ENCODE data around the gene ATP6AP1. TPM values are rescaled to one million over a fixed set of nuclear protein-coding genes. Genes with fewer than 3 reads are reported as not detected.
"Not testable (repeated sequence)": the region's sequence is repeated elsewhere in the genome, so short reads cannot be mapped to it uniquely, and the experiment has no call there.

The ATP6AP1 gene
- total and polyA plus RNA-seq, 2 donors (not counting 1 experiment from before 2014, with no cell fraction given) = 59.8 to 89.7 TPM

- Histone ChIP-seq H3K27me3 (ENCODE audit: control insufficient read depth, insufficient read depth, low read length) (no peaks in the 10 kb centered on the region), H3K9me3 (ENCODE audit: control insufficient read depth, insufficient read depth, low read depth, low read length) (no peaks in the 10 kb centered on the region), H4K20me1 (ENCODE audit: control insufficient read depth, extremely low read depth, insufficient read depth, low read length) (no peaks in the 10 kb centered on the region), H3K4me3 (replicated peaks in 1 of 4; ENCODE audit: control extremely low read depth in 1 of 4, insufficient read depth in 1 of 4, low read depth in 3 of 4, low read length in 4 of 4) (no peak overlapping the region), H3K79me2 (ENCODE audit: control insufficient read depth, insufficient read depth, low read length) (peaks cover 16% of the 10 kb centered on the region), H3K4me1 (ENCODE audit: control insufficient read depth, extremely low read depth, insufficient read depth, low read length) (peaks cover 5% of the 10 kb centered on the region), H3K27ac (ENCODE audit: insufficient read depth, low read length) (no peak overlapping the region), H3K36me3 (ENCODE audit: control insufficient read depth, insufficient read depth, low read length) (peaks cover 3% of the 10 kb centered on the region), H3K9ac (ENCODE audit: insufficient read depth, low read length) (no peak overlapping the region), H3K4me2 (ENCODE audit: extremely low read depth, insufficient read depth, low read length) (no peak overlapping the region), H2AFZ (ENCODE audit: low read length) (no peak overlapping the region)
- peak in 1 of 2 donors; percentile 14 for DNase-seq (ENCODE audit: low read depth in 2 of 2)
- TF ChIP-seq EZH2 (IDR thresholded peaks at IDR 0.05; ENCODE audit: low read length, missing control alignments) (no peak), CTCF (conservative IDR thresholded peaks at IDR 0.05 in 1 of 2, IDR thresholded peaks at IDR 0.05 in 1 of 2; ENCODE audit: low read depth in 1 of 2, low read length in 2 of 2) (peak; percentile 28 to 50)
Measured at GRCh38 chrX:154384284-154384892, 44.1 kb upstream of the ATP6AP1 start.

GRCh38 chrX:154388094-154388493, 40.4 kb upstream of the ATP6AP1 start:
- H3K27ac ChIP-seq (ENCODE audit: insufficient read depth, low read length); H3K36me3 ChIP-seq (ENCODE audit: control insufficient read depth, insufficient read depth, low read length); H3K9me3 ChIP-seq (ENCODE audit: control insufficient read depth, insufficient read depth, low read depth, low read length); H3K4me3 ChIP-seq (replicated peaks in 1 of 4; ENCODE audit: control extremely low read depth in 1 of 4, insufficient read depth in 1 of 4, low read depth in 3 of 4, low read length in 4 of 4); H3K4me2 ChIP-seq (ENCODE audit: extremely low read depth, insufficient read depth, low read length); H3K4me1 ChIP-seq (ENCODE audit: control insufficient read depth, extremely low read depth, insufficient read depth, low read length); DNase-seq (ENCODE audit: low read depth in 2 of 2); H3K9ac ChIP-seq (ENCODE audit: insufficient read depth, low read length); H4K20me1 ChIP-seq (ENCODE audit: control insufficient read depth, extremely low read depth, insufficient read depth, low read length); H3K27me3 ChIP-seq (ENCODE audit: control insufficient read depth, insufficient read depth, low read length); H3K79me2 ChIP-seq (ENCODE audit: control insufficient read depth, insufficient read depth, low read length); H2AFZ ChIP-seq (ENCODE audit: low read length): not testable (repeated sequence)

- not testable (repeated sequence) for H3K9me3 ChIP-seq (ENCODE audit: control insufficient read depth, insufficient read depth, low read depth, low read length); H3K27ac ChIP-seq (ENCODE audit: insufficient read depth, low read length); H2AFZ ChIP-seq (ENCODE audit: low read length); DNase-seq (ENCODE audit: low read depth in 2 of 2); H3K4me3 ChIP-seq (replicated peaks in 1 of 4; ENCODE audit: control extremely low read depth in 1 of 4, insufficient read depth in 1 of 4, low read depth in 3 of 4, low read length in 4 of 4); H3K79me2 ChIP-seq (ENCODE audit: control insufficient read depth, insufficient read depth, low read length); H3K36me3 ChIP-seq (ENCODE audit: control insufficient read depth, insufficient read depth, low read length); H4K20me1 ChIP-seq (ENCODE audit: control insufficient read depth, extremely low read depth, insufficient read depth, low read length); H3K4me2 ChIP-seq (ENCODE audit: extremely low read depth, insufficient read depth, low read length); H3K4me1 ChIP-seq (ENCODE audit: control insufficient read depth, extremely low read depth, insufficient read depth, low read length); H3K9ac ChIP-seq (ENCODE audit: insufficient read depth, low read length); H3K27me3 ChIP-seq (ENCODE audit: control insufficient read depth, insufficient read depth, low read length)
Measured at GRCh38 chrX:154388649-154389048, 39.8 kb upstream of the ATP6AP1 start.

- not testable (repeated sequence) for H3K27ac ChIP-seq (ENCODE audit: insufficient read depth, low read length); H3K4me1 ChIP-seq (ENCODE audit: control insufficient read depth, extremely low read depth, insufficient read depth, low read length)
Measured at GRCh38 chrX:154389812-154390747, 38.4 kb upstream of the ATP6AP1 start.

DNA sequence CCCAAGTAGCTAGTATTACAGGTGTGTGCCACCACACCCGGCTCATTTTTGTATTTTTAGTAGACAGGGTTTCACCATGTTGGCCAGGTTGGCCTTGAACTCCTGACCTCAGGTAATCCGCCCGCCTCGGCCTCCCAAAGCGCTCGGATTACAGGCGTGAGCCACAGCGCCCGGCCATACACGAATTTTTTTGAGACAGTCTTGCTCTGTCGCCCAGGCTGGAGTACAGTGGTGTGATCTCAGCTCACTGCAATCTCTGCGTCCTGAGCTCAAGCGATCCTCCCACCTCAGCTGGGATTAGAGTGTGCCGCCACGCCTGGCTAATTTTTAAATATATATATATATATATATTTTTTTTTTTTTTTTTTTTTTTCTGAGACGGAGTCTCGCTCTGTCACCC, 32.1 kb upstream of the ATP6AP1 start:
- H3K27ac ChIP-seq (ENCODE audit: insufficient read depth, low read length); H3K36me3 ChIP-seq (ENCODE audit: control insufficient read depth, insufficient read depth, low read length); H2AFZ ChIP-seq (ENCODE audit: low read length): not testable (repeated sequence)

More at GRCh38 chrX:154389812-154390747, 38.4 kb upstream of the ATP6AP1 start:
- H3K4me3 ChIP-seq (replicated peaks in 1 of 4; ENCODE audit: control extremely low read depth in 1 of 4, insufficient read depth in 1 of 4, low read depth in 3 of 4, low read length in 4 of 4); H3K27me3 ChIP-seq (ENCODE audit: control insufficient read depth, insufficient read depth, low read length); H3K9me3 ChIP-seq (ENCODE audit: control insufficient read depth, insufficient read depth, low read depth, low read length); DNase-seq (ENCODE audit: low read depth in 2 of 2); H4K20me1 ChIP-seq (ENCODE audit: control insufficient read depth, extremely low read depth, insufficient read depth, low read length); H3K79me2 ChIP-seq (ENCODE audit: control insufficient read depth, insufficient read depth, low read length); H2AFZ ChIP-seq (ENCODE audit: low read length); H3K4me2 ChIP-seq (ENCODE audit: extremely low read depth, insufficient read depth, low read length); H3K36me3 ChIP-seq (ENCODE audit: control insufficient read depth, insufficient read depth, low read length); H3K9ac ChIP-seq (ENCODE audit: insufficient read depth, low read length): not testable (repeated sequence)

More for the DNA sequence above, 32.1 kb upstream of the ATP6AP1 start:
- peaks cover 20% of the 10 kb centered on the region for H3K79me2 ChIP-seq (ENCODE audit: control insufficient read depth, insufficient read depth, low read length)
- H3K27me3 ChIP-seq (ENCODE audit: control insufficient read depth, insufficient read depth, low read length); H3K9ac ChIP-seq (ENCODE audit: insufficient read depth, low read length); H3K4me3 ChIP-seq (replicated peaks in 1 of 4; ENCODE audit: control extremely low read depth in 1 of 4, insufficient read depth in 1 of 4, low read depth in 3 of 4, low read length in 4 of 4); H4K20me1 ChIP-seq (ENCODE audit: control insufficient read depth, extremely low read depth, insufficient read depth, low read length); H3K4me2 ChIP-seq (ENCODE audit: extremely low read depth, insufficient read depth, low read length); H3K9me3 ChIP-seq (ENCODE audit: control insufficient read depth, insufficient read depth, low read depth, low read length); H3K4me1 ChIP-seq (ENCODE audit: control insufficient read depth, extremely low read depth, insufficient read depth, low read length); DNase-seq (ENCODE audit: low read depth in 2 of 2): not testable (repeated sequence)
